Heart right ventricle (tissue), 16 donors: ENCODE results near the gene DDHD1. TPM values are rescaled to one million over a fixed set of nuclear protein-coding genes. Genes with fewer than 3 reads are reported as not detected.

Experiments used
- ATAC-seq, 8 donors: fragments of 200-7000 bp; cut with Tn5 transposase; one replicate each; pipeline ENCODE4 v1.9.1; 2020; ENCODE audit warnings: mild to moderate bottlenecking in 8 of 8, moderate library complexity in 8 of 8, moderate number of reproducible peaks in 1 of 8
- DNase-seq, 2 donors: peaks; one replicate each; pipeline ENCODE4 v3.0.0-alpha.2; 2020
- H3K27ac ChIP-seq, 10 donors: fragments of 200-600 bp; sonication (generic) in 2 of 10; one replicate each; pipeline versions ENCODE4 v1.5.0 to v1.8.0; 2020 to 2022; ENCODE audit warnings: mild to moderate bottlenecking in 3 of 10
- H3K27me3 ChIP-seq, 7 donors: fragments of 200-600 bp; one replicate each; pipeline ENCODE4 v1.8.0; 2021 to 2022; ENCODE audit warnings: mild to moderate bottlenecking in 2 of 7
- H3K36me3 ChIP-seq, 9 donors: fragments of 200-600 bp; sonication (generic) in 1 of 9; one replicate each; pipeline versions ENCODE4 v1.5.0 to v1.8.0; 2020 to 2022; ENCODE audit warnings: mild to moderate bottlenecking in 2 of 9
- H3K4me1 ChIP-seq, 9 donors: fragments of 200-600 bp; sonication (generic) in 1 of 9; one replicate each; pipeline versions ENCODE4 v1.5.0 to v1.8.0; 2020 to 2022; ENCODE audit warnings: mild to moderate bottlenecking in 4 of 9
- H3K4me3 ChIP-seq, 10 donors: fragments of 200-600 bp; sonication (generic) in 2 of 10; one replicate each; pipeline versions ENCODE4 v1.5.0 to v1.8.0; 2020 to 2022; ENCODE audit warnings: mild to moderate bottlenecking in 7 of 10, moderate library complexity in 2 of 10
- H3K9me3 ChIP-seq, 11 donors: fragments of 200-600 bp in 10 of 11; sonication (generic) in 2 of 11; one replicate each; pipeline versions ENCODE4 v1.5.0 to v1.8.0; 2013 to 2022; ENCODE audit warnings: mild to moderate bottlenecking in 2 of 11, control low read depth in 1 of 11, moderate library complexity in 1 of 11
- whole genome bisulfite sequencing, 2 donors: extraction: QIAGEN DNeasy Blood & Tissue Kit; methylation state at CpG; one replicate each; pipeline ENCODE4 v1.1.7; 2013; ENCODE audit warnings: inconsistent platforms in 1 of 2; 5-methylcytosine and 5-hydroxymethylcytosine counted together
- intact Hi-C, 10 donors: fragments of 100-400 bp; cut with DNase I; formaldehyde crosslinking; loops; one replicate each; pipeline versions ENCODE4 v1.11.1 to v1.14.2; 2022
- polyA plus RNA-seq, 2 donors: library from polyadenylated mRNA; stranded (reverse); fragments of 200-250 nt; gene quantifications; one replicate each; pipeline ENCODE4 v1.2.3, GENCODE V29; 2013
- total RNA-seq, 10 donors: library from RNA; stranded (reverse); fragmentation: NEBNext Ultra II Directional in 3 of 10; extraction: Animal tissue kit (Norgen Biotek cat#: 25700) in 3 of 10; gene quantifications; one replicate each; pipeline versions ENCODE4 v1.2.1 to v1.2.4, GENCODE V29; 2021 to 2023
- TF ChIP-seq, protein P1 (sequence below), 9 donors: fragments of 200-600 bp; sonication (generic) in 2 of 9; IDR thresholded peaks; one replicate each; pipeline versions ENCODE4 v1.5.0 to v1.8.0; 2021 to 2022; ENCODE audit warnings: antibody characterized with exemption in 9 of 9, mild to moderate bottlenecking in 5 of 9, moderate library complexity in 1 of 9
- donor health status: Arrhythmogenic right ventricular cardiomyopathy.
- donor health status: ischemic (EF 13 %, LVEDD 7.1; RV severe dilation, severe dysfunction).
- donor health status: healthy with polysubstance abuse.
- donor health status: DM: no; HTN: yes; CAD: no.
- donor health status: DM: no; HTN: no; CAD: no.
- donor health status: ischemic (EF 25% LVEDD 6.9; RV normal size, moderate dysfunction).
- donor health status: ischemic (EF 25% LVEDD 5.7; RV mildly dilated, moderate dysfunction).
- donor health status: healthy.
- donor health status: DM: yes; HTN: yes; CAD: no.
- donor health status: Ischemic cardiomyopathy.
- donor health status: ischemic (EF 35%, LVEDD 5.7; RV mildly dilated, moderate dysfunction).
- donor health status: nonischemic (EF 11% LVEDD 7.7; RV severe dilation, severe dysfunction).
- donor health status: DM: yes; HTN: yes; CAD: no.
- donor health status: PGD.
- donor health status: ischemic (EF 29% LVEDD 5.4; RV normal size, mild dysfunction).
- donor health status: nonischemic (EF 23%, LVEDD 6.1; RV moderate dilation, normal function).

DDHD1 gene
- total and polyA plus RNA-seq, 12 donors: 2.1 to 9.6 (median 7.4) TPM

GRCh38 chr14:53161758-53162435 lies 8.8 kb upstream of the DDHD1 start:
- intact Hi-C loops: loop anchor here in 1 of 10 donors (10.0 kb wide), 1 partner anchor 133 kb away; no protein-coding TSS in a partner anchor
- WGBS, 2 donors: 91 to 93% methylated on average over 2 of the region's 2 CpGs
- ATAC-seq (no peak), DNase-seq (no peak)
- TF ChIP-seq, protein P1, sequence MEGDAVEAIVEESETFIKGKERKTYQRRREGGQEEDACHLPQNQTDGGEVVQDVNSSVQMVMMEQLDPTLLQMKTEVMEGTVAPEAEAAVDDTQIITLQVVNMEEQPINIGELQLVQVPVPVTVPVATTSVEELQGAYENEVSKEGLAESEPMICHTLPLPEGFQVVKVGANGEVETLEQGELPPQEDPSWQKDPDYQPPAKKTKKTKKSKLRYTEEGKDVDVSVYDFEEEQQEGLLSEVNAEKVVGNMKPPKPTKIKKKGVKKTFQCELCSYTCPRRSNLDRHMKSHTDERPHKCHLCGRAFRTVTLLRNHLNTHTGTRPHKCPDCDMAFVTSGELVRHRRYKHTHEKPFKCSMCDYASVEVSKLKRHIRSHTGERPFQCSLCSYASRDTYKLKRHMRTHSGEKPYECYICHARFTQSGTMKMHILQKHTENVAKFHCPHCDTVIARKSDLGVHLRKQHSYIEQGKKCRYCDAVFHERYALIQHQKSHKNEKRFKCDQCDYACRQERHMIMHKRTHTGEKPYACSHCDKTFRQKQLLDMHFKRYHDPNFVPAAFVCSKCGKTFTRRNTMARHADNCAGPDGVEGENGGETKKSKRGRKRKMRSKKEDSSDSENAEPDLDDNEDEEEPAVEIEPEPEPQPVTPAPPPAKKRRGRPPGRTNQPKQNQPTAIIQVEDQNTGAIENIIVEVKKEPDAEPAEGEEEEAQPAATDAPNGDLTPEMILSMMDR (IDR thresholded peaks at IDR 0.05): no peak
- Histone ChIP-seq H3K4me1 (peaks cover 0 to 4% (median 0%) of the 10 kb centered on the region in 9 donors), H3K27me3 (no peaks in the 10 kb centered on the region), H3K4me3 (no peak overlapping the region), H3K36me3 (no peaks in the 10 kb centered on the region), H3K9me3 (peaks cover 0 to 5% (median 0%) of the 10 kb centered on the region in 11 donors), H3K27ac (peak overlapping the region in 1 of 10 donors; percentile 12)

- TF ChIP-seq, protein P1 (IDR thresholded peaks at IDR 0.05): no peak
- Histone ChIP-seq H3K36me3 (no peaks in the 10 kb centered on the region), H3K9me3 (no peaks in the 10 kb centered on the region), H3K4me1 (peaks cover 0 to 11% (median 5%) of the 10 kb centered on the region in 9 donors), H3K27me3 (no peaks in the 10 kb centered on the region), H3K4me3 (no peak overlapping the region), H3K27ac (no peak overlapping the region)
- 94 to 96% methylated on average over 4 of the region's 4 CpGs for whole genome bisulfite sequencing, 2 donors
- intact Hi-C loops: no loop called here
- ATAC-seq (no peak), DNase-seq (no peak)
These were observed 3.1 kb upstream of the DDHD1 start for GRCh38 chr14:53156238-53156637.

DNA sequence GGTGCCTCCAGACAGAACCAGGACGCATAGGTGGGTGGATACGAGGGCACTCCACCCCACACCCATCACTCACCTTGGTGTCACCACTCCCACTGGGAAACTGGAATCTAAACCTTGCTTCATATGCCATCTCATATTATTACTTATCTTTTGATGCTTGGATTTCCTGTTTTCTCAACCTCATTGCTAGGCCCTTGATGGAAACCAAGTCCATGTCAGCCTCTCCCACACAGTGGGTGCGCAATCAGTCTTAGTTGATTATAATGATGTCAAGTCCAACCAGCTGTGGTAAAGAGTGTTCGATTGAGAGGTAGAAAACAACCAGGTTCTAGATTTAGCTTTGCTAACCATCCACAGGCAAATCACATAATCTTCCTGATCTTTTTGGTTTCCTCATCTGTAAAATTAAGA lies 584 bp upstream of the DDHD1 start:
- no peaks in the 10 kb centered on the region for H3K36me3 ChIP-seq
- no peaks in the 10 kb centered on the region for H3K27me3 ChIP-seq
- ATAC-seq (peak in 1 of 8 donors; percentile 2), DNase-seq (no peak)
- H3K27ac ChIP-seq: peak overlapping the region in 9 of 10 donors; percentile 87 to 95 (median 91)
- intact Hi-C loops: no loop called here
- H3K4me1 ChIP-seq: peaks cover 0 to 36% (median 19%) of the 10 kb centered on the region in 9 donors
- H3K4me3 ChIP-seq: peak overlapping the region in 9 of 10 donors; percentile 61 to 95 (median 80)
- TF ChIP-seq, protein P1 (IDR thresholded peaks at IDR 0.05): no peak
- H3K9me3 ChIP-seq: no peaks in the 10 kb centered on the region
- 85 to 87% methylated on average over 4 of the region's 4 CpGs for WGBS, 2 donors

GRCh38 chr14:53152184-53152886 lies 788 bp downstream of the DDHD1 start:
- H3K27me3 ChIP-seq: no peaks in the 10 kb centered on the region
- intact Hi-C loops: no loop called here
- H3K9me3 ChIP-seq: no peaks in the 10 kb centered on the region
- DNase-seq (peak; percentile 42 to 55), ATAC-seq (peak; percentile 46 to 75 (median 64))
- TF ChIP-seq, protein P1 (IDR thresholded peaks at IDR 0.05): no peak
- whole genome bisulfite sequencing, 2 donors: 0 to 1% methylated on average over 70 to 73 of the region's 73 CpGs
- peak overlapping the region; percentile 61 to 95 (median 80) for H3K4me3 ChIP-seq
- peaks cover 0 to 46% (median 19%) of the 10 kb centered on the region in 9 donors for H3K4me1 ChIP-seq
- H3K27ac ChIP-seq: peak overlapping the region; percentile 37 to 95 (median 90)
- no peaks in the 10 kb centered on the region for H3K36me3 ChIP-seq
